Panc1 (cell line): ENCODE measurements around the gene SPAG6. TPM values are rescaled to one million over a fixed set of nuclear protein-coding genes. Genes with fewer than 3 reads are reported as not detected.

ENCODE experiments used
- ATAC-seq: fragments of 200-7000 bp; cut with Tn5 transposase; 2 replicates; pipeline ENCODE4 v1.9.1; 2020; ENCODE audit warnings: mild to moderate bottlenecking, moderate library complexity
- BruUV-seq: library from RNA; stranded (reverse); fragments of 400-500 nt; replicated peaks from 2 replicates; lab custom pipeline; 2021; lab: Mats Ljungman, UMichigan
- CTCF ChIA-PET: fragments of 300-600 bp; sonication (Branson Sonifier 250); formaldehyde crosslinking; loops from one replicate; lab custom pipeline; 2022; ENCODE audit warnings: antibody characterized with exemption; lab: Charles Lee
- POLR2A ChIA-PET: fragments of 300-600 bp; sonication (Branson Sonifier 250); formaldehyde crosslinking; loops from one replicate; lab custom pipeline; 2022; ENCODE audit warnings: antibody characterized with exemption; lab: Charles Lee
- DNase-seq: peaks from one replicate; pipeline ENCODE4 v3.0.0-alpha.2; 2010; ENCODE audit warnings: low read depth, low spot score
- H3K27ac ChIP-seq: 2 replicates; pipeline ENCODE4 v1.5.1; 2011; ENCODE audit warnings: mild to moderate bottlenecking, low read length, inconsistent platforms
- H3K27me3 ChIP-seq: fragments of 200-500 bp; sonication (Bioruptor generic); 2 replicates; pipeline ENCODE4 v1.6.0; 2014; ENCODE audit warnings: low read length, inconsistent platforms; ENCODE audit not compliant: control insufficient read depth, insufficient read depth
- H3K36me3 ChIP-seq: fragments of 200-500 bp; sonication (Bioruptor generic); 2 replicates; pipeline ENCODE4 v1.5.1; 2014; ENCODE audit warnings: inconsistent platforms, mild to moderate bottlenecking, low read length, moderate library complexity; ENCODE audit not compliant: control insufficient read depth, insufficient read depth
- H3K4me1 ChIP-seq: 2 replicates; pipeline ENCODE4 v1.5.1; 2011; ENCODE audit warnings: inconsistent platforms, mild to moderate bottlenecking, low read length, moderate library complexity; ENCODE audit not compliant: control insufficient read depth, insufficient read depth
- H3K4me3 ChIP-seq, 2 experiments: 2 replicates each; pipeline ENCODE4 v1.5.1; 2011 to 2012; ENCODE audit warnings: low read depth in 2 of 2, low read length in 2 of 2, mild to moderate bottlenecking in 2 of 2, inconsistent platforms in 1 of 2, moderate library complexity in 1 of 2
- H3K9me3 ChIP-seq: fragments of 200-500 bp; sonication (Bioruptor generic); 2 replicates; pipeline ENCODE4 v1.5.1; 2014; ENCODE audit warnings: low read depth, mild to moderate bottlenecking, inconsistent platforms, low read length, moderate library complexity; ENCODE audit not compliant: control insufficient read depth, insufficient read depth
- CTCF ChIP-seq: fragments of 450-650 bp; IDR thresholded peaks from 2 replicates; pipeline ENCODE4 v1.5.1; 2017; ENCODE audit warnings: mild to moderate bottlenecking
- POLR2AphosphoS5 ChIP-seq: IDR thresholded peaks from 2 replicates; pipeline ENCODE4 v1.6.1; 2012; ENCODE audit warnings: mild to moderate bottlenecking, low read depth, low read length, moderate library complexity
- REST ChIP-seq, 2 experiments: IDR thresholded peaks; 2 replicates each; pipeline ENCODE4 v1.6.1; 2011 to 2012; ENCODE audit warnings: low read depth in 2 of 2, control low read depth in 1 of 2, low read length in 1 of 2, mild to moderate bottlenecking in 1 of 2, moderate library complexity in 1 of 2; ENCODE audit not compliant: insufficient read depth in 1 of 2
- SIN3A ChIP-seq: IDR thresholded peaks from 2 replicates; pipeline ENCODE4 v1.6.1; 2012; ENCODE audit warnings: low read depth, mild to moderate bottlenecking, low read length, moderate library complexity, borderline replicate concordance; ENCODE audit not compliant: insufficient read depth
- TCF7L2 ChIP-seq: IDR thresholded peaks from 2 replicates; pipeline ENCODE4 v1.6.1; 2011; ENCODE audit warnings: mild to moderate bottlenecking, low read depth, low read length, inconsistent platforms
- in situ Hi-C: cut with HindIII; loops from 2 replicates; pipeline ENCODE4 v1.10.0; 2016; ENCODE audit warnings: low sequenced_read_pairs, low pct_unique_long_range_greater_than_20kb
- intact Hi-C: fragments of 100-400 bp; cut with micrococcal nuclease; formaldehyde crosslinking; loops from one replicate; pipeline ENCODE4 v1.10.0; 2022; ENCODE audit not compliant: unreplicated experiment
- total RNA-seq: library from RNA; stranded (reverse); gene quantifications from one replicate; pipeline ENCODE4 v1.2.1, GENCODE V29; 2021; ENCODE audit not compliant: unreplicated experiment

SPAG6 gene
- total RNA-seq, 1 experiment from 2014 or later = not detected

- intact Hi-C loops (no loop called here), in situ Hi-C loops (no loop called here)
- Histone ChIP-seq H3K36me3 (no peaks in the 10 kb centered on the region), H3K27ac (no peak overlapping the region), H3K9me3 (no peaks in the 10 kb centered on the region), H3K4me3 (no peak overlapping the region), H3K4me1 (no peaks in the 10 kb centered on the region), H3K27me3 (no peaks in the 10 kb centered on the region)
- TF ChIP-seq CTCF (no peak), POLR2AphosphoS5 (no peak), TCF7L2 (no peak), SIN3A (no peak), REST (IDR thresholded peaks at IDR 0.05; ENCODE audit: insufficient read depth in 1 of 2, low read depth in 2 of 2, low read length in 1 of 2) (no peak)
- ChIA-PET CTCF (no interaction called here), POLR2A (no interaction called here)
- BruUV-seq = no TSS peak
- ATAC-seq = no peak
- DNase-seq = no peak
Measured at GRCh38 chr10:22303461-22303860, 41.8 kb upstream of the SPAG6 start.

- in situ Hi-C loops = no loop called here
- BruUV-seq = no TSS peak
- no peak overlapping the region for H3K27ac ChIP-seq
Measured at GRCh38 chr10:22305721-22306120, 39.6 kb upstream of the SPAG6 start.

More at GRCh38 chr10:22305721-22306120, 39.6 kb upstream of the SPAG6 start:
- no peaks in the 10 kb centered on the region for H3K4me1 ChIP-seq
- ATAC-seq (no peak), DNase-seq (no peak)
- no peak overlapping the region for H3K4me3 ChIP-seq
- ChIA-PET POLR2A (no interaction called here), CTCF (no interaction called here)
- H3K9me3 ChIP-seq = no peaks in the 10 kb centered on the region
- TF ChIP-seq SIN3A (no peak), TCF7L2 (no peak), POLR2AphosphoS5 (no peak), CTCF (no peak), REST (IDR thresholded peaks at IDR 0.05; ENCODE audit: insufficient read depth in 1 of 2, low read depth in 2 of 2, low read length in 1 of 2) (no peak)
- H3K27me3 ChIP-seq = no peaks in the 10 kb centered on the region
- H3K36me3 ChIP-seq = no peaks in the 10 kb centered on the region
- intact Hi-C loops = no loop called here
